Heart left ventricle (tissue), 13 donors: ENCODE data around the gene DPM2.

Experiments
- POLR2A ChIP-seq, 2 donors: fragments of 450-650 bp; IDR thresholded peaks; one replicate each; pipeline ENCODE4 v1.6.1; 2017; ENCODE audit warnings: antibody characterized with exemption in 2 of 2, mild to moderate bottlenecking in 2 of 2, moderate library complexity in 2 of 2
- TF ChIP-seq, protein P1 (sequence below), 12 donors: fragments of 200-600 bp; sonication (generic) in 4 of 12; IDR thresholded peaks; one replicate each; pipeline versions ENCODE4 v1.5.0 to v1.8.0; 2018 to 2022; ENCODE audit warnings: antibody characterized with exemption in 12 of 12, mild to moderate bottlenecking in 5 of 12
- donor health status: ischemic (EF 13 %, LVEDD 7.1; RV severe dilation, severe dysfunction).
- donor health status: DM: no; HTN: yes; CAD: no.
- donor health status: DM: no; HTN: no; CAD: no.
- donor health status: ischemic (EF 25% LVEDD 6.9; RV normal size, moderate dysfunction).
- donor health status: ischemic (EF 25% LVEDD 5.7; RV mildly dilated, moderate dysfunction).
- donor health status: ischemic (EF 35%, LVEDD 5.7; RV mildly dilated, moderate dysfunction).
- donor health status: nonischemic (EF 11% LVEDD 7.7; RV severe dilation, severe dysfunction).
- donor health status: DM: yes; HTN: yes; CAD: no.
- donor health status: PGD.
- donor health status: ischemic (EF 29% LVEDD 5.4; RV normal size, mild dysfunction).
- donor health status: nonischemic (EF 23%, LVEDD 6.1; RV moderate dilation, normal function).

DNA sequence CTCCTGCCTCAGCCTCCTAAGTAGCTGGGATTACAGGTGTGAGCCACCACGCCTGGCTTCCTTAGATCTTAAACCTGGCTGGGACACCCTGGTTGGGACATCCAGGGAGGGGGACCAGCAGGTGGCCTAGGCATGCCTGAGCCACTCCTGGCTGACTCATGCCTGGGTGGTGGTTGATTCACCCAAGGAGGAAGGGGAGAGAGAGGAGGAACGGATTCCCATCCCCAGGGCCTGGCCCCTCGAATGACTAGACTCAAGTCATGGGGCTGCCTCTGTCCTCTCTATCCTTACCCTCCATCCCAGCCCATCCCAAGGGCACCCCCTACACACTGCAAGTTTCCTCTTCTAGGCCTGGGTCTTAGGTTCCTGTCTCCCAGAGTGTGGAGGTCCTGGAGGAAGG, 30.4 kb upstream of the DPM2 start:
- no peak for TF ChIP-seq POLR2A (IDR thresholded peaks at IDR 0.05)
- TF ChIP-seq, protein P1, sequence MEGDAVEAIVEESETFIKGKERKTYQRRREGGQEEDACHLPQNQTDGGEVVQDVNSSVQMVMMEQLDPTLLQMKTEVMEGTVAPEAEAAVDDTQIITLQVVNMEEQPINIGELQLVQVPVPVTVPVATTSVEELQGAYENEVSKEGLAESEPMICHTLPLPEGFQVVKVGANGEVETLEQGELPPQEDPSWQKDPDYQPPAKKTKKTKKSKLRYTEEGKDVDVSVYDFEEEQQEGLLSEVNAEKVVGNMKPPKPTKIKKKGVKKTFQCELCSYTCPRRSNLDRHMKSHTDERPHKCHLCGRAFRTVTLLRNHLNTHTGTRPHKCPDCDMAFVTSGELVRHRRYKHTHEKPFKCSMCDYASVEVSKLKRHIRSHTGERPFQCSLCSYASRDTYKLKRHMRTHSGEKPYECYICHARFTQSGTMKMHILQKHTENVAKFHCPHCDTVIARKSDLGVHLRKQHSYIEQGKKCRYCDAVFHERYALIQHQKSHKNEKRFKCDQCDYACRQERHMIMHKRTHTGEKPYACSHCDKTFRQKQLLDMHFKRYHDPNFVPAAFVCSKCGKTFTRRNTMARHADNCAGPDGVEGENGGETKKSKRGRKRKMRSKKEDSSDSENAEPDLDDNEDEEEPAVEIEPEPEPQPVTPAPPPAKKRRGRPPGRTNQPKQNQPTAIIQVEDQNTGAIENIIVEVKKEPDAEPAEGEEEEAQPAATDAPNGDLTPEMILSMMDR (IDR thresholded peaks at IDR 0.05), result no peak
